ENCODE data around the gene PTPRG.

GRCh38 chr3:61646851-61647525, 85.6 kb downstream of the PTPRG start:
- no peak for TF ChIP-seq CTCF (IDR thresholded peaks at IDR 0.05; ENCODE audit: insufficient read depth, low read depth, low read length)
- no peak for TF ChIP-seq EZH2 (IDR thresholded peaks at IDR 0.05; ENCODE audit: insufficient read depth, low read length)
